Activated CD4-positive, alpha-beta T cell treated with anti-CD3 and anti-CD28 coated beads, Interleukin-2, amount 10 ng/mL, durations not matched to agents 7 days and 5 days (primary cell): ENCODE data around the gene KRTAP4-1. TPM values are rescaled to one million over a fixed set of nuclear protein-coding genes. Genes with fewer than 3 reads are reported as not detected.
"Not testable (repeated sequence)": the region's sequence is repeated elsewhere in the genome, so short reads cannot be mapped to it uniquely, and the experiment has no call there.

Experiments
- CTCF ChIA-PET: fragments of 350-600 bp; sonication (Branson Sonifier 250); formaldehyde crosslinking; loops from one replicate; lab custom pipeline; 2021; ENCODE audit warnings: antibody characterized with exemption; lab: Charles Lee
- POLR2A ChIA-PET: fragments of 350-600 bp; sonication (Branson Sonifier 250); formaldehyde crosslinking; loops from one replicate; lab custom pipeline; 2021; ENCODE audit warnings: antibody characterized with exemption; lab: Charles Lee
- DNase-seq: peaks from one replicate; pipeline ENCODE4 v3.0.0-alpha.2; 2020
- H3K27ac Mint-ChIP-seq: one replicate; pipeline ENCODE4 v1.8.0; 2021; ENCODE audit warnings: mild to moderate bottlenecking, moderate library complexity, mixed read lengths
- H3K27me3 Mint-ChIP-seq: one replicate; pipeline ENCODE4 v1.8.0; 2021; ENCODE audit warnings: mixed read lengths
- H3K36me3 Mint-ChIP-seq: one replicate; pipeline ENCODE4 v1.8.0; 2021; ENCODE audit warnings: low read depth, mixed read lengths
- H3K4me1 Mint-ChIP-seq: one replicate; pipeline ENCODE4 v1.8.0; 2021; ENCODE audit warnings: mixed read lengths
- H3K4me3 Mint-ChIP-seq: one replicate; pipeline ENCODE4 v1.8.0; 2021; ENCODE audit warnings: mild to moderate bottlenecking, moderate library complexity, mixed read lengths
- H3K9me3 Mint-ChIP-seq: one replicate; pipeline ENCODE4 v1.8.0; 2021; ENCODE audit warnings: mixed read lengths
- total RNA-seq, 2 experiments: library from RNA; stranded (reverse); gene quantifications; one replicate each; pipeline ENCODE4 v1.2.3, GENCODE V29; 2021

Gene KRTAP4-1
- total RNA-seq, 2 experiments from 2014 or later, result not detected

GRCh38 chr17:41190328-41190727 is 5.6 kb upstream of the KRTAP4-1 start:
- DNase-seq, result no peak
- H3K27ac Mint-ChIP-seq, result no peak overlapping the region
- POLR2A ChIA-PET, result no interaction called here
- no peaks in the 10 kb centered on the region for H3K9me3 Mint-ChIP-seq
- CTCF ChIA-PET, result no interaction called here
- no peaks in the 10 kb centered on the region for H3K36me3 Mint-ChIP-seq
- no peak overlapping the region for H3K4me3 Mint-ChIP-seq
- H3K27me3 Mint-ChIP-seq, result no peaks in the 10 kb centered on the region
- H3K4me1 Mint-ChIP-seq, result no peaks in the 10 kb centered on the region

GRCh38 chr17:41189837-41190318 is 5.2 kb upstream of the KRTAP4-1 start, which contains the start of gene KRTAP9-1:
TSS of gene KRTAP9-1 (plus strand) at chr17:41189887. CDS start at chr17:41189887, 0 bp downstream.
- CTCF ChIA-PET, result interaction anchor here (0.6 kb wide), 1 partner anchor 78 kb away, joined by 3 read pairs; no protein-coding TSS in a partner anchor
- H3K9me3 Mint-ChIP-seq, H3K27me3 Mint-ChIP-seq, H3K4me1 Mint-ChIP-seq, H3K27ac Mint-ChIP-seq, DNase-seq, H3K4me3 Mint-ChIP-seq, POLR2A ChIA-PET, H3K36me3 Mint-ChIP-seq: not testable (repeated sequence)

DNA sequence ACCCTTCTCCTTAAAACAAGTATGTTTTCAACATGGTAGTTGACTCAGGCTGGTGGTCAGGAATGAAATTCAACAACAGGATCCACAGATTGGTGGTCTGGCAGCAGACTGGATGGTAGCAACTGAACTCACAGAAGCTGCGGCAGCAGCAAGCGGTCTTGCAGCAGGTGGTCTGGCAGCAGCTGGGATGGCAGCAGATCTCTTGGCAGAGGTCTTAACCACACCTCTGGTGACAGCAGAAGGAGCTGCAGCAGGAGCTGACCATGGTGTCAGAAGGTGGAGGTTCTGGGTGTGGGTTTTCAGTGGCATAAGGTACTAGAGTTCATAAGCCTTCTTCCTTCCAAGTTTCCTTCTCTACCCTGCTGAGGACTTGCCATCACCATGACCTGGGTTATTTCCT is 2.2 kb upstream of the KRTAP4-1 start:
- POLR2A ChIA-PET, result no interaction called here
- H3K4me1 Mint-ChIP-seq, result no peaks in the 10 kb centered on the region
- no peaks in the 10 kb centered on the region for H3K36me3 Mint-ChIP-seq
- no peaks in the 10 kb centered on the region for H3K9me3 Mint-ChIP-seq
- no peak overlapping the region for H3K27ac Mint-ChIP-seq
- H3K4me3 Mint-ChIP-seq, result no peak overlapping the region
- H3K27me3 Mint-ChIP-seq, result no peaks in the 10 kb centered on the region
- DNase-seq, result no peak
- CTCF ChIA-PET, result no interaction called here

DNA sequence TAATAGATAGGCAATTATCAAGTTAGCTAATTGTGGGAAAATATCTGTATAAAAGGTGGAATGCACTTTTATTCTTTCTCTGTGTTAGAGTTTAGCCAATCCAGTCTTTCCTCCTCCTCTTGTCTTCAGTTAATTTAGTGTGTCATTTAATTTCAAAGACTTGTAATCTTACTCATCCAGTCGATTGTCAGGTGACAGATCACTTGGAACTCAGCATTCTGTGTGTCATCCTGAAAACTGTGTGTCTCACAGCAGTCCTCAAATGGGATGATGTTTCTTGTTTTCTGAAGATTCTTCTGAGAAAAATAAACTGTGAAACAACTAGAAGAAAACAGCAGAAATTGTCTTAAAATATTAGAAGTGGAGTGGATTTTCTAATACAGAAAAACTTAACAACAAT is 290 bp upstream of the KRTAP4-1 start:
- no peak for DNase-seq
- H3K4me3 Mint-ChIP-seq, result no peak overlapping the region
- no peaks in the 10 kb centered on the region for H3K36me3 Mint-ChIP-seq
- CTCF ChIA-PET, result no interaction called here
- H3K4me1 Mint-ChIP-seq, result no peaks in the 10 kb centered on the region
- H3K27me3 Mint-ChIP-seq, result no peaks in the 10 kb centered on the region
- no peaks in the 10 kb centered on the region for H3K9me3 Mint-ChIP-seq
- no peak overlapping the region for H3K27ac Mint-ChIP-seq
- POLR2A ChIA-PET, result no interaction called here

- Mint-ChIP-seq H3K27me3 (no peaks in the 10 kb centered on the region), H3K9me3 (no peaks in the 10 kb centered on the region), H3K27ac (no peak overlapping the region), H3K4me3 (no peak overlapping the region), H3K36me3 (no peaks in the 10 kb centered on the region), H3K4me1 (no peaks in the 10 kb centered on the region)
- ChIA-PET CTCF (no interaction called here), POLR2A (no interaction called here)
- no peak for DNase-seq
These were observed 5.7 kb downstream of the KRTAP4-1 start for GRCh38 chr17:41178843-41179616.

DNA sequence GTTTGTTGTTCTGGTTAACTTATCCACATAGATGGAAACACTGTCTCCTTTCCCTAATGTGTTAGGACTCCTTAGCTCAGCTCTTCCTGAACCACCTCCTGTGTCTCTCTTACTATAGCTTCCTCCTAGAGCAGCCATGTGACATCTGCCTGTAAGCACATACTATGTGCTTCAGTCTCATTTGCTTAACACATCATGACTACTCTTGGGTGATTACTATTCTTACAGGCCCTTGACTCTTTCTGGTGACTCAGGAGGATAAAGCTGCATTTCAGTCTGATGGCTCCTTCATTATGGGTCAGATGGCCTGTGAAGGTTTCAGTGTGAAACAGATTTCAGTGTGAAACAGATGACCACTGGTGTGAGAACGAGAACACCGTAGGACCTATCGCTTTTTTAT is 6.4 kb downstream of the KRTAP4-1 start:
- no peak for DNase-seq
- Mint-ChIP-seq H3K4me1 (no peaks in the 10 kb centered on the region), H3K27me3 (no peaks in the 10 kb centered on the region), H3K9me3 (no peaks in the 10 kb centered on the region), H3K27ac (no peak overlapping the region), H3K4me3 (no peak overlapping the region), H3K36me3 (no peaks in the 10 kb centered on the region)
- ChIA-PET POLR2A (no interaction called here), CTCF (no interaction called here)

- H3K36me3 Mint-ChIP-seq, result no peaks in the 10 kb centered on the region
- no peak within 1 kb of the TSS for H3K4me3 Mint-ChIP-seq
- no peak for DNase-seq
- H3K27me3 Mint-ChIP-seq, result no peaks in the 10 kb centered on the region
- POLR2A ChIA-PET, result no interaction called here
- no peaks in the 10 kb centered on the region for H3K9me3 Mint-ChIP-seq
- no peak within 1 kb of the TSS for H3K27ac Mint-ChIP-seq
- CTCF ChIA-PET, result no interaction called here
- no peaks in the 10 kb centered on the region for H3K4me1 Mint-ChIP-seq
These were observed 6.9 kb downstream of the KRTAP4-1 start, which contains the start of gene KRTAP4-2 for GRCh38 chr17:41177727-41178271. TSS of gene KRTAP4-2 (minus strand) at chr17:41178221. CDS start at chr17:41178164, 57 bp downstream.

DNA sequence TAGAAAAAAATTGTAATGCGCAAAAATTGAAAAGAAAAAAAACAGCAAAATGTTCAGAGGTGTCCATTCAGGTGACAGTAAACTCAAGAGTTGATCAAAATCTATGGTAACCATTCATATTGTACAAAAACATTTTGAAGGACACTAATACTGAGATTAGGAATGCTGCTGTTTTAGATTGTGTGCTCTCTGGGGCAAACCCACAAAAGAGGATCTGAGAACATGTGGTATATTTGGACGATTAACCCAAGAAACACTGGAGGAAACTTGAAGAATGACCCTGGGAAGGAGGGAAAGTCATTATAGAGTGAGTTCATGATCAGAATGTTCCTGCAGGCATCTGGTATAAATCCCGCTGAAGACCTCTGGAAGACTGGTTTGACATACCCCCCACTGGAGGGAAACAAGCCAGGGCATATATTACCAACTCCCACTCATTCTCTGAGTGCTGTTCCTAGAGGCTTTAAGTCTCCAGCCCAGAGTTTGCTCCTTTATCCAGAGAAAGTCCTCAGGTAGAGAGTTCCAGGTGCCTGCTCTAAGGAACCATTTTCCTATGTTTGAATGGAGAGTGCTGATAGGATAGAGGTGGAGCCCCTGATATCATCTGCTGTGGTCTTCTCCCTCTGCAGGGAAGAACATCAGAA is 7.8 kb downstream of the KRTAP4-1 start:
- Mint-ChIP-seq H3K4me3 (no peak overlapping the region), H3K27ac (no peak overlapping the region), H3K4me1 (no peaks in the 10 kb centered on the region), H3K27me3 (no peaks in the 10 kb centered on the region), H3K36me3 (no peaks in the 10 kb centered on the region), H3K9me3 (no peaks in the 10 kb centered on the region)
- CTCF ChIA-PET, result no interaction called here
- no peak for DNase-seq
- POLR2A ChIA-PET, result interaction anchor here (0.6 kb wide), 1 partner anchor 433 kb away, joined by 3 read pairs; no protein-coding TSS in a partner anchor

DNA sequence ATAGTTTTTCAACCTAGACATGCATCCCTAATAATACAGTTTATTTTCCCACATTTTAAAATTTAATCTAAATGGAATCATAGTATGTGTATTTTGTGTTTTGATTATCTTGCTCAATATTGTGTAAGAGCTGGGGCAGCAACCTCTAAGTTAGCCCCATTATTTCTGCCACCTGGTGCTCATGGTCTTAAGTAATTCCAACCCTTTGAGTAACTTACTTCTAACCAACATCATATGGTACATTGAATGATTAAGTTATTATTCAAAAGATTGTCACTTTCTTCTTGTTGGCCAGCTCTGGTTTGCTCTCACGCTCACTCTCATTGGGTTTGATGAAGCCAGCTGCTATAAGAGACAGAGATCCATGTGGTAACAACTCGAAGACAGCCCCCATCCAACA is 12.8 kb downstream of the KRTAP4-1 start:
- no peak overlapping the region for H3K27ac Mint-ChIP-seq

GRCh38 chr17:41168121-41168520 is 16.6 kb downstream of the KRTAP4-1 start, which contains the start of gene KRTAP4-3:
TSS of gene KRTAP4-3 (minus strand) at chr17:41168221. CDS start at chr17:41168172, 49 bp downstream.
- no peaks in the 10 kb centered on the region for H3K36me3 Mint-ChIP-seq
- H3K9me3 Mint-ChIP-seq, result no peaks in the 10 kb centered on the region
- no peak within 1 kb of the TSS for H3K4me3 Mint-ChIP-seq
- no peak within 1 kb of the TSS for H3K27ac Mint-ChIP-seq
- CTCF ChIA-PET, result no interaction called here
- no peak for DNase-seq
- H3K4me1 Mint-ChIP-seq, result no peaks in the 10 kb centered on the region
- peaks cover 6% of the 10 kb centered on the region for H3K27me3 Mint-ChIP-seq
- POLR2A ChIA-PET, result no interaction called here

More for the DNA sequence above, 12.8 kb downstream of the KRTAP4-1 start:
- DNase-seq, result no peak
- Mint-ChIP-seq H3K36me3 (no peaks in the 10 kb centered on the region), H3K9me3 (no peaks in the 10 kb centered on the region), H3K4me3 (no peak overlapping the region), H3K4me1 (no peaks in the 10 kb centered on the region), H3K27me3 (peaks cover 6% of the 10 kb centered on the region)
- ChIA-PET CTCF (no interaction called here), POLR2A (no interaction called here)

GRCh38 chr17:41167561-41167960 is 17.1 kb downstream of the KRTAP4-1 start:
- no peak for DNase-seq
- ChIA-PET POLR2A (no interaction called here), CTCF (no interaction called here)
- no peak overlapping the region for H3K27ac Mint-ChIP-seq
- H3K4me3 Mint-ChIP-seq, result no peak overlapping the region
- peaks cover 6% of the 10 kb centered on the region for H3K27me3 Mint-ChIP-seq
- no peaks in the 10 kb centered on the region for H3K4me1 Mint-ChIP-seq
- H3K9me3 Mint-ChIP-seq, result no peaks in the 10 kb centered on the region
- no peaks in the 10 kb centered on the region for H3K36me3 Mint-ChIP-seq

GRCh38 chr17:41163828-41164227 is 20.9 kb downstream of the KRTAP4-1 start:
- no peak for DNase-seq
- Mint-ChIP-seq H3K27ac (no peak overlapping the region), H3K9me3 (no peaks in the 10 kb centered on the region), H3K36me3 (no peaks in the 10 kb centered on the region), H3K4me1 (no peaks in the 10 kb centered on the region), H3K27me3 (no peaks in the 10 kb centered on the region), H3K4me3 (no peak overlapping the region)
- CTCF ChIA-PET, result no interaction called here
- POLR2A ChIA-PET, result no interaction called here

- POLR2A ChIA-PET, result no interaction called here
These were observed 24.1 kb downstream of the KRTAP4-1 start, which contains the start of gene KRTAP4-4 for GRCh38 chr17:41160648-41161047. TSS of gene KRTAP4-4 (minus strand) at chr17:41160748. CDS start at chr17:41160691, 57 bp downstream.

More at GRCh38 chr17:41160648-41161047, 24.1 kb downstream of the KRTAP4-1 start, which contains the start of gene KRTAP4-4:
- no peak for DNase-seq
- no peaks in the 10 kb centered on the region for H3K9me3 Mint-ChIP-seq
- H3K4me3 Mint-ChIP-seq, result no peak within 1 kb of the TSS
- H3K27ac Mint-ChIP-seq, result no peak within 1 kb of the TSS
- CTCF ChIA-PET, result no interaction called here
- H3K4me1 Mint-ChIP-seq, result no peaks in the 10 kb centered on the region
- peaks cover 5% of the 10 kb centered on the region for H3K27me3 Mint-ChIP-seq
- H3K36me3 Mint-ChIP-seq, result no peaks in the 10 kb centered on the region
